Coronary artery (tissue), 2 donors: ENCODE data around the gene ABCG1.

Experiments
- DNase-seq: peaks from one replicate; pipeline ENCODE4 v3.0.0-alpha.2; 2017; ENCODE audit warnings: low spot score
- H3K27ac ChIP-seq, 2 donors: fragments of 200-600 bp; sonication (generic); one replicate each; pipeline ENCODE4 v1.5.1; 2016 to 2019
- H3K4me3 ChIP-seq: fragments of 200-600 bp; sonication (generic); 2 replicates; pipeline ENCODE4 v1.5.1; 2016; ENCODE audit warnings: mild to moderate bottlenecking, moderate library complexity
- CTCF ChIP-seq: fragments of 200-600 bp; sonication (generic); IDR thresholded peaks from one replicate; pipeline ENCODE4 v1.5.1; 2019; ENCODE audit warnings: antibody characterized with exemption

Gene ABCG1

GRCh38 chr21:42285569-42286245, 66.8 kb downstream of the ABCG1 start:
- Histone ChIP-seq H3K4me3 (no peak overlapping the region), H3K27ac (no peak overlapping the region)
- TF ChIP-seq CTCF, result no peak
- no peak for DNase-seq

- DNase-seq, result no peak
- H3K27ac ChIP-seq, result no peak overlapping the region
- no peak overlapping the region for H3K4me3 ChIP-seq
- no peak for TF ChIP-seq CTCF
These were observed 67.5 kb downstream of the ABCG1 start for GRCh38 chr21:42286416-42286815.

GRCh38 chr21:42287193-42288083, 68.5 kb downstream of the ABCG1 start:
- Histone ChIP-seq H3K4me3 (no peak overlapping the region), H3K27ac (no peak overlapping the region)
- no peak for DNase-seq
- no peak for TF ChIP-seq CTCF

GRCh38 chr21:42288962-42289361, 70.0 kb downstream of the ABCG1 start:
- H3K27ac ChIP-seq, result no peak overlapping the region
- no peak overlapping the region for H3K4me3 ChIP-seq
- TF ChIP-seq CTCF, result no peak
- DNase-seq, result no peak

GRCh38 chr21:42289926-42290325, 71.0 kb downstream of the ABCG1 start:
- DNase-seq, result no peak
- Histone ChIP-seq H3K4me3 (no peak overlapping the region), H3K27ac (no peak overlapping the region)
- no peak for TF ChIP-seq CTCF

GRCh38 chr21:42290505-42290904, 71.6 kb downstream of the ABCG1 start:
- H3K27ac ChIP-seq, result no peak overlapping the region
- no peak for TF ChIP-seq CTCF
- H3K4me3 ChIP-seq, result no peak overlapping the region

More at GRCh38 chr21:42290505-42290904, 71.6 kb downstream of the ABCG1 start:
- DNase-seq, result no peak
